ENCODE results near the gene GAB4.

Gene GAB4

DNA sequence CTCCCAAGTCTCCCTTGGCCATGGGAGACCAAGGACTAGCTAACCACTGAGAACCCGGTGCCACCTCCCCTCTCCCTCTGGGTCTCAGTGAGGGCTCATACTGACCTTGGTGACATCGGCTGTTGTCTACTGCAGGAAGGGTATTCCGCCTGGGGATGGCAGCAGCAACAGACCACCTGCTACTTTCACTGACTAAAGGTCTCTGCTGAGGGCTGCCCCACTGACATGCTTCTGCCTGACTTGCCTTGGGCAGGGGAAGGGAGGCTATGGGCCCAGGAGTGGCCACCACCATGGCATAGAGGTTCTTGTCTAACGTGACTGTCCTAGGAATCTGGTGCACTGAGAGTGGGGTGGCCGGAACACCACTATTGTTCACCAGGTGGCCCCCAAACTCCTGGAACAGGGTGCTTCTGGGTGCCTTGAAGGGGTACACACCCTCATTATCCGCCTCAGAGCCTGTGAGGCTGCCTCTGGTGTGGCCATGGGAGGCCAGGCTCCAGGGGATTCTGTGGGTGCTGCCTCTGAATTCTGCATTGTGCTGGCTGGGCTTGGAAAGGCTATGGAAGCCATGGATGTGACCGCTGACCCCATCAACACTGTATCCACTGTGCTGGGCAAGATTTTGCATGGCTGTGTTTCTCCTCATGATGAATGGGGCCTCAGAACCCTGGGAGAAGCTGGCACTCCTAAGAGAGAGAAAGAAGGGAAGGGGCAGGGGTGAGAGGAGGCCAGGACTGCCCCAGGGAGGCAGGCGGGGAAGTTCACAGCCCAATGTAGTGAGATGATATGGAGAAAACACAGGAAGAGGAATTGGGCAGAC, 38.3 kb downstream of the GAB4 start:
- no peak overlapping the region for H3K4me3 ChIP-seq (ENCODE audit: low read depth, low read length)
- no peak for DNase-seq (ENCODE audit: low read depth)
- TF ChIP-seq POLR2A (IDR thresholded peaks at IDR 0.05; ENCODE audit: extremely low read depth, insufficient read length) (no peak), CTCF (IDR thresholded peaks at IDR 0.05; ENCODE audit: low read depth, low read length) (no peak), MYC (IDR thresholded peaks at IDR 0.05; ENCODE audit: low read depth, low read length) (no peak)
- TF ChIP-seq, protein P1, sequence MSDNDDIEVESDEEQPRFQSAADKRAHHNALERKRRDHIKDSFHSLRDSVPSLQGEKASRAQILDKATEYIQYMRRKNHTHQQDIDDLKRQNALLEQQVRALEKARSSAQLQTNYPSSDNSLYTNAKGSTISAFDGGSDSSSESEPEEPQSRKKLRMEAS (IDR thresholded peaks at IDR 0.05; ENCODE audit: low read depth, low read length), result no peak

- TF ChIP-seq CTCF (IDR thresholded peaks at IDR 0.05; ENCODE audit: low read depth, low read length) (no peak), POLR2A (IDR thresholded peaks at IDR 0.05; ENCODE audit: extremely low read depth, insufficient read length) (no peak), MYC (IDR thresholded peaks at IDR 0.05; ENCODE audit: low read depth, low read length) (no peak)
- DNase-seq (ENCODE audit: low read depth), result no peak
- H3K4me3 ChIP-seq (ENCODE audit: low read depth, low read length), result no peak overlapping the region
These were observed 39.8 kb downstream of the GAB4 start for GRCh38 chr22:16968218-16968595.

DNA sequence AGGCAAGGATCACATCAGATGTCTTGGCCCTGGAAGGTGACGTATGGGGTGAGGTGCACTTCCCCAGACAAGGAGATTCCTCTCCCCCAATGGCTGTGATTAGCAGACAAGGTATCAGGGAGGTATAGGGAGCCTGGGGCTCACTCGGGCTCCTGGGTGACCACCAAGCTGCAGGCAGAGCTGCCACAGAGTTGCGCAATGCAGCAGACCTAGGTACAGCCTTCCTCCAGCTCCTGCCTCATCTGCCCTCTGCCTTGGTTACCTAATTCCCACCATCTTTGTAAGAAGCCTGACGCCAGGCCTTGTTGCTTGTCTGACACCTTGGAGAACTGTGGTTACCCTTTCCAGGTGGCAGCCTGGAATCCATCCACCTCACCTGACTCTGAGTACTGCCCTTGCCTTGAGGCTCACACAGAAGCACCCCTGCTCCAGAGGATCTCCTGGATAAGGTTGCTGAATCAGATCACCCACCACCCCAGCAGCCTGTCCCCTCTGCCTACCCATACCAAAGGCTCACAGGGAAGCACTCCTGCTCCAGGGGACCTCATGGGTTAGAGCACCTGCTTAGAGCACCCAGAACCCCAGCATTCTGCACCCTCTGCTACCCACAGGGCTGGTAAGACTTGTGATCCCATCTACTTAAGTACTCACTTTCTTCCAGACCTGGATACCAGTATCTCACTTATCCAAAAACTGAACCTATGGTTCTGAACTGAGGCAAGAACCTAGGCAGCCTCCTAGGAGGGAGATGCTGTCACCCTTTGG, 40.4 kb downstream of the GAB4 start:
- TF ChIP-seq MYC (IDR thresholded peaks at IDR 0.05; ENCODE audit: low read depth, low read length) (no peak), POLR2A (IDR thresholded peaks at IDR 0.05; ENCODE audit: extremely low read depth, insufficient read length) (no peak), CTCF (IDR thresholded peaks at IDR 0.05; ENCODE audit: low read depth, low read length) (no peak)
- TF ChIP-seq, protein P1 (IDR thresholded peaks at IDR 0.05; ENCODE audit: low read depth, low read length), result no peak
- DNase-seq (ENCODE audit: low read depth), result no peak
- no peak overlapping the region for H3K4me3 ChIP-seq (ENCODE audit: low read depth, low read length)

DNA sequence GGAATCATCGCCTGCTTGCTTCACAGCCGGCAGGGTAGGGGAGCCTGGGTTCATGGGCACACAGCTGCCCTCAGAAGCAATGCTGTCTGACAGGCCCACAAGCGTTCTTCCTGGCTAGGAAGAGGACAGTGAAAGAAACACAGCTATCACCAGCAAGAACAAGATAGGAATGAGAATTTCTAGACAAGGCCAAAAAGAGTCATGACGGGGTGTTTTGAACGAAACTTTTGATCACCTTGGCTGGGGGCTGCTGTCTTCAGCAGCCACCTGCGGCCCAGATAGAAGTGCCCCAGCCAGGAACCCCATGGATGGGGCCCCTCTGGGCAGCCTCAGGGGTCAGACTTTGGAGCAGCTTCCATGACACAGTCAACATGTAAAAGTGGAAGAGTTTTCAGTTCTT, 41.8 kb downstream of the GAB4 start:
- TF ChIP-seq, protein P1 (IDR thresholded peaks at IDR 0.05; ENCODE audit: low read depth, low read length), result no peak
- TF ChIP-seq POLR2A (IDR thresholded peaks at IDR 0.05; ENCODE audit: extremely low read depth, insufficient read length) (no peak), CTCF (IDR thresholded peaks at IDR 0.05; ENCODE audit: low read depth, low read length) (no peak), MYC (IDR thresholded peaks at IDR 0.05; ENCODE audit: low read depth, low read length) (no peak)
- no peak overlapping the region for H3K4me3 ChIP-seq (ENCODE audit: low read depth, low read length)
- no peak for DNase-seq (ENCODE audit: low read depth)

DNA sequence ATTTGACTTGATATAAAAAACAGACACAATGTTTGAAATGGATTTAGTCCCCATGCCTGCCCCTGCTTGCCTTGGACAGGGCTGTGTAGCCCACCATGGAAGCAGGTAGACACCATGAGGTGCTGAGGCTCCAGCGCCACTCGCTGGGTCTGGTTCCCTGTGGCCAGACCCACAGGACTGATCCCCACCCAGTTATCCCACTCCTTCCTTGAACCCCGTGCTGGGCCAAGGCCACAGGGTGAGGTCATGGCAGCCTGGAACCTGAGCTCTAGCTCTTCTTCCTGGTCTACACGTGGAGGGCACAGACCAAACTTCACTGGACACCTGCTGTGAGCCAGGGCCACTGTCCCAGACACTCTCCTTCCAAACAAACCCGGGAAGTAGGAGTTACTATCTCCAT, 42.5 kb downstream of the GAB4 start:
- no peak overlapping the region for H3K4me3 ChIP-seq (ENCODE audit: low read depth, low read length)
- no peak for TF ChIP-seq MYC (IDR thresholded peaks at IDR 0.05; ENCODE audit: low read depth, low read length)
- TF ChIP-seq, protein P1 (IDR thresholded peaks at IDR 0.05; ENCODE audit: low read depth, low read length), result no peak
- no peak for TF ChIP-seq POLR2A (IDR thresholded peaks at IDR 0.05; ENCODE audit: extremely low read depth, insufficient read length)
- TF ChIP-seq CTCF (IDR thresholded peaks at IDR 0.05; ENCODE audit: low read depth, low read length), result no peak
- no peak for DNase-seq (ENCODE audit: low read depth)
